IPS-NIHi11 (cell line): ENCODE measurements around the gene KCNK1.
"Not testable (repeated sequence)": the region's sequence is repeated elsewhere in the genome, so short reads cannot be mapped to it uniquely, and the experiment has no call there.

Source experiments
- DNase-seq: peaks from one replicate; pipeline ENCODE4 v3.0.0; 2012; ENCODE audit warnings: mixed read lengths, low spot score

Gene KCNK1

GRCh38 chr1:233667741-233668140 is 53.8 kb downstream of the KCNK1 start:
- DNase-seq = no peak

- DNase-seq = no peak
Measured at GRCh38 chr1:233668146-233668724, 54.3 kb downstream of the KCNK1 start.

GRCh38 chr1:233668725-233669294 is 54.9 kb downstream of the KCNK1 start:
- no peak for DNase-seq

- not testable (repeated sequence) for DNase-seq
Measured at GRCh38 chr1:233670363-233670762, 56.5 kb downstream of the KCNK1 start.

- DNase-seq = no peak
Measured at GRCh38 chr1:233671286-233671685, 57.4 kb downstream of the KCNK1 start.

- no peak for DNase-seq
Measured at GRCh38 chr1:233672732-233673131, 58.8 kb downstream of the KCNK1 start.

- DNase-seq = no peak
Measured at GRCh38 chr1:233673261-233673946, 59.5 kb downstream of the KCNK1 start.

- DNase-seq = no peak
Measured at GRCh38 chr1:233673947-233674431, 60.1 kb downstream of the KCNK1 start.

GRCh38 chr1:233675446-233675845 is 61.5 kb downstream of the KCNK1 start:
- DNase-seq = no peak

GRCh38 chr1:233675893-233676292 is 62.0 kb downstream of the KCNK1 start:
- DNase-seq = no peak

GRCh38 chr1:233677690-233678354 is 63.9 kb downstream of the KCNK1 start:
- DNase-seq = no peak

- DNase-seq = no peak
Measured at GRCh38 chr1:233679030-233679429, 65.1 kb downstream of the KCNK1 start.

- DNase-seq = no peak
Measured at GRCh38 chr1:233679591-233680373, 65.9 kb downstream of the KCNK1 start.

- no peak for DNase-seq
Measured at GRCh38 chr1:233681285-233681684, 67.4 kb downstream of the KCNK1 start.

GRCh38 chr1:233686653-233687052 is 72.7 kb downstream of the KCNK1 start:
- DNase-seq = not testable (repeated sequence)

GRCh38 chr1:233689017-233689747 is 75.3 kb downstream of the KCNK1 start:
- no peak for DNase-seq

- DNase-seq = no peak
Measured at GRCh38 chr1:233689748-233690254, 75.9 kb downstream of the KCNK1 start.

- no peak for DNase-seq
Measured at GRCh38 chr1:233695901-233696300, 82.0 kb downstream of the KCNK1 start.

GRCh38 chr1:233700338-233700737 is 86.4 kb downstream of the KCNK1 start:
- DNase-seq = no peak

GRCh38 chr1:233704170-233704897 is 90.4 kb downstream of the KCNK1 start:
- no peak for DNase-seq
